Neural progenitor cell (in vitro differentiated cells): Measurements from ENCODE around the gene ATP1A3. TPM values are rescaled to one million over a fixed set of nuclear protein-coding genes. Genes with fewer than 3 reads are reported as not detected.

ENCODE experiments used
- DNase-seq: peaks from one replicate; pipeline ENCODE4 v3.0.0-alpha.2; 2016; ENCODE audit warnings: low spot score
- H2AFZ ChIP-seq: fragments of 200-600 bp; sonication (generic); replicated peaks from 2 replicates; pipeline ENCODE4 v1.6.1; 2016; ENCODE audit warnings: antibody characterized with exemption
- H3F3A ChIP-seq: fragments of 200-600 bp; sonication (generic); 2 replicates; pipeline ENCODE4 v1.6.1; 2016; ENCODE audit warnings: antibody characterized with exemption, low read depth
- H3K27ac ChIP-seq: fragments of 200-600 bp; sonication (generic); 2 replicates; pipeline ENCODE4 v1.5.1; 2016; ENCODE audit warnings: mild to moderate bottlenecking
- H3K27me3 ChIP-seq: fragments of 200-600 bp; sonication (generic); 2 replicates; pipeline ENCODE4 v1.6.1; 2016; ENCODE audit warnings: mild to moderate bottlenecking, moderate library complexity
- H3K36me3 ChIP-seq: fragments of 200-600 bp; sonication (generic); 2 replicates; pipeline ENCODE4 v1.5.1; 2016
- H3K4me1 ChIP-seq: fragments of 200-600 bp; sonication (generic); 2 replicates; pipeline ENCODE4 v1.6.1; 2016; ENCODE audit warnings: mixed run types
- H3K4me2 ChIP-seq: fragments of 200-600 bp; sonication (generic); 2 replicates; pipeline ENCODE4 v1.6.1; 2016
- H3K4me3 ChIP-seq: fragments of 200-600 bp; sonication (generic); 2 replicates; pipeline ENCODE4 v1.5.1; 2016
- H3K79me2 ChIP-seq: fragments of 200-600 bp; sonication (generic); 2 replicates; pipeline ENCODE4 v1.6.1; 2016; ENCODE audit warnings: low read depth
- H3K9ac ChIP-seq: fragments of 200-600 bp; sonication (generic); 2 replicates; pipeline ENCODE4 v1.6.1; 2016
- H3K9me3 ChIP-seq: fragments of 200-600 bp; sonication (generic); 2 replicates; pipeline ENCODE4 v1.5.1; 2016; ENCODE audit warnings: low read depth
- H4K20me1 ChIP-seq: fragments of 200-600 bp; sonication (generic); 2 replicates; pipeline ENCODE4 v1.6.1; 2016; ENCODE audit warnings: low read depth
- H3K27ac Mint-ChIP-seq: 3 replicates; pipeline ENCODE4 v1.8.0; 2021; ENCODE audit warnings: mixed read lengths
- H3K27me3 Mint-ChIP-seq: 2 replicates; pipeline ENCODE4 v1.8.0; 2022; ENCODE audit warnings: low read depth, mild to moderate bottlenecking, inconsistent platforms, moderate library complexity, mixed read lengths; ENCODE audit not compliant: insufficient read depth
- H3K36me3 Mint-ChIP-seq: 3 replicates; pipeline ENCODE4 v1.8.0; 2021; ENCODE audit warnings: mixed read lengths
- H3K4me1 Mint-ChIP-seq: 3 replicates; pipeline ENCODE4 v1.8.0; 2021; ENCODE audit warnings: mixed read lengths
- H3K4me3 Mint-ChIP-seq: 3 replicates; pipeline ENCODE4 v1.8.0; 2021; ENCODE audit warnings: mild to moderate bottlenecking, moderate library complexity, mixed read lengths
- H3K9me3 Mint-ChIP-seq: 3 replicates; pipeline ENCODE4 v1.8.0; 2020; ENCODE audit warnings: mixed read lengths
- EZH2 ChIP-seq: fragments of 200-600 bp; sonication (generic); IDR thresholded peaks from 2 replicates; pipeline ENCODE4 v1.6.1; 2017; ENCODE audit warnings: antibody characterized with exemption, mild to moderate bottlenecking, moderate library complexity
- EZH2phosphoT487 ChIP-seq: fragments of 200-600 bp; sonication (generic); IDR thresholded peaks from 2 replicates; pipeline ENCODE4 v1.6.1; 2017; ENCODE audit warnings: antibody characterized with exemption
- total RNA-seq: library from RNA; depleted of rRNA; stranded (reverse); fragments of >200 nt; gene quantifications from 2 replicates; pipeline ENCODE4 v1.2.3, GENCODE V29; 2015; ENCODE audit warnings: low replicate concordance
- TF ChIP-seq, protein P1 (sequence below): fragments of 200-600 bp; sonication (generic); IDR thresholded peaks from 2 replicates; pipeline ENCODE4 v1.5.1; 2017; ENCODE audit warnings: antibody characterized with exemption, mild to moderate bottlenecking

Gene ATP1A3
- total RNA-seq, 1 donor from 2014 or later = not detected

DNA sequence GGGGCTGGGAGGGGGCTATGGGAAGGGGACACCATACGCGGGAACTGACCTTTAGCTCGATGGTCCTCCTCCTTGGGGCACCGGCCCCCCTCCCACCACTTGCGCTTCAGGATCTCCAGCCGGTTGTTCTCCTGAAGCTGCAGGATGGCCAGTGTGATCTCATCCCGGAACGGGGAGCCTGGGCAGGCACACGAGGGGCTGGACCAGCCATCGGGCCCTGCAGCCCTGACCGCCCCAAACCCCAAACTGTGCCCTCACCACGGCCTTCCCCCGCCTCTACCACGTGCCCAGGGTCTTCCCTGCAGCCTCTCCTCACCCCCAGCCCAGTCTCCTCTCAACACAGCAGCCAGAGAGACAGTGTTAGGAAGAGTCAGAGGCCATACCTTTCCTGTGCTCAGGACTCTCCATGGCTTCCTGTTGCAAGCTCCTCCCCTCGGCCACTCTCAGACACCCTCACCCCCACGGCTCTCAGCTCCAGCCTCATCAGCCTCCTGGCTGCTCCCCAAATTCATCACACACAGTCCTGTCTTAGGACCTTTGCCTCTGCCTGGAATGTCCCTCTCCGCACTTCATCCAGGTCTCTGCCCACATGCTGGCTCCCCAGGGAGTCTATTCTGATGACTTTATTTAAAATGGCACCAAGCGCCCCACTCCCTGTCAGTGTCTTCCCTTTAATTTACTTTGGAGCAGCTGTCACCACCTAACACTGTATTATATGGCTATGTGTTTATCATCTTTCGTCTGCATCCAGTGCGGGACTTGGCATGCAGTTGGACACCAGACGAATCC lies 9.7 kb upstream of the ATP1A3 start:
- peaks cover 15% of the 10 kb centered on the region for H4K20me1 ChIP-seq
- TF ChIP-seq EZH2phosphoT487 = no peak
- no peaks in the 10 kb centered on the region for H3K79me2 ChIP-seq
- no peak overlapping the region for H3K27ac Mint-ChIP-seq
- H3K4me1 Mint-ChIP-seq = peaks cover 4% of the 10 kb centered on the region
- H3K4me3 Mint-ChIP-seq = no peak overlapping the region
- no peak overlapping the region for H3K27ac ChIP-seq
- H3F3A ChIP-seq = peaks cover 12% of the 10 kb centered on the region
- no peaks in the 10 kb centered on the region for H3K36me3 ChIP-seq
- H3K27me3 Mint-ChIP-seq = peaks cover 35% of the 10 kb centered on the region
- H3K4me2 ChIP-seq = no peak overlapping the region
- no peaks in the 10 kb centered on the region for H3K9me3 Mint-ChIP-seq
- H2AFZ ChIP-seq = no peak overlapping the region
- H3K36me3 Mint-ChIP-seq = no peaks in the 10 kb centered on the region
- H3K4me3 ChIP-seq = no peak overlapping the region
- no peaks in the 10 kb centered on the region for H3K9me3 ChIP-seq
- H3K9ac ChIP-seq = no peak overlapping the region
- H3K4me1 ChIP-seq = no peaks in the 10 kb centered on the region
- DNase-seq = no peak
- H3K27me3 ChIP-seq = peaks cover 36% of the 10 kb centered on the region

DNA sequence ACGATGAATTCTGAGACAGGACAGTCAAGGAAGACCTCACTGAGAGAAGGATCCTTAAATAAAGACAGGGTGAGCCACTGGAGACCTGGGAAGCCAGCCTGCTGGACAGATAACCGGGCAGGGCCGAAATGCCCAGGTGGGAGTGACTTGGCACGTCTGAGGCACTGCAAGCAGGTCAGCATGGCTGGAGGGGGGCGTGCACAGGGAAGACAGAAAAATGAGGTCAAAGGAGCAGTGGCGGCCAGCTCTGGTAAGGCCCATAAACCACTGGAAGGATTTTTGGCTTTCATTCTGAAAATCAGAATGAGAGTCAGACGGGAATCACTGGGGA lies 5.8 kb upstream of the ATP1A3 start:
- no peaks in the 10 kb centered on the region for H3K36me3 Mint-ChIP-seq
- Histone ChIP-seq H3K9me3 (no peaks in the 10 kb centered on the region), H3K27ac (no peak overlapping the region), H3K4me1 (peaks cover 4% of the 10 kb centered on the region), H2AFZ (no peak overlapping the region), H3K27me3 (peaks cover 75% of the 10 kb centered on the region), H3K4me3 (no peak overlapping the region), H3F3A (peaks cover 31% of the 10 kb centered on the region), H4K20me1 (peaks cover 53% of the 10 kb centered on the region), H3K36me3 (no peaks in the 10 kb centered on the region), H3K4me2 (no peak overlapping the region), H3K9ac (no peak overlapping the region), H3K79me2 (no peaks in the 10 kb centered on the region)
- peaks cover 32% of the 10 kb centered on the region for H3K4me1 Mint-ChIP-seq
- peaks cover 58% of the 10 kb centered on the region for H3K27me3 Mint-ChIP-seq
- H3K27ac Mint-ChIP-seq = no peak overlapping the region
- peak overlapping the region; percentile 60 for H3K4me3 Mint-ChIP-seq
- TF ChIP-seq EZH2phosphoT487 (no peak), EZH2 (no peak)
- TF ChIP-seq, protein P1, sequence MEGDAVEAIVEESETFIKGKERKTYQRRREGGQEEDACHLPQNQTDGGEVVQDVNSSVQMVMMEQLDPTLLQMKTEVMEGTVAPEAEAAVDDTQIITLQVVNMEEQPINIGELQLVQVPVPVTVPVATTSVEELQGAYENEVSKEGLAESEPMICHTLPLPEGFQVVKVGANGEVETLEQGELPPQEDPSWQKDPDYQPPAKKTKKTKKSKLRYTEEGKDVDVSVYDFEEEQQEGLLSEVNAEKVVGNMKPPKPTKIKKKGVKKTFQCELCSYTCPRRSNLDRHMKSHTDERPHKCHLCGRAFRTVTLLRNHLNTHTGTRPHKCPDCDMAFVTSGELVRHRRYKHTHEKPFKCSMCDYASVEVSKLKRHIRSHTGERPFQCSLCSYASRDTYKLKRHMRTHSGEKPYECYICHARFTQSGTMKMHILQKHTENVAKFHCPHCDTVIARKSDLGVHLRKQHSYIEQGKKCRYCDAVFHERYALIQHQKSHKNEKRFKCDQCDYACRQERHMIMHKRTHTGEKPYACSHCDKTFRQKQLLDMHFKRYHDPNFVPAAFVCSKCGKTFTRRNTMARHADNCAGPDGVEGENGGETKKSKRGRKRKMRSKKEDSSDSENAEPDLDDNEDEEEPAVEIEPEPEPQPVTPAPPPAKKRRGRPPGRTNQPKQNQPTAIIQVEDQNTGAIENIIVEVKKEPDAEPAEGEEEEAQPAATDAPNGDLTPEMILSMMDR = no peak
- DNase-seq = no peak
- peaks cover 2% of the 10 kb centered on the region for H3K9me3 Mint-ChIP-seq

DNA sequence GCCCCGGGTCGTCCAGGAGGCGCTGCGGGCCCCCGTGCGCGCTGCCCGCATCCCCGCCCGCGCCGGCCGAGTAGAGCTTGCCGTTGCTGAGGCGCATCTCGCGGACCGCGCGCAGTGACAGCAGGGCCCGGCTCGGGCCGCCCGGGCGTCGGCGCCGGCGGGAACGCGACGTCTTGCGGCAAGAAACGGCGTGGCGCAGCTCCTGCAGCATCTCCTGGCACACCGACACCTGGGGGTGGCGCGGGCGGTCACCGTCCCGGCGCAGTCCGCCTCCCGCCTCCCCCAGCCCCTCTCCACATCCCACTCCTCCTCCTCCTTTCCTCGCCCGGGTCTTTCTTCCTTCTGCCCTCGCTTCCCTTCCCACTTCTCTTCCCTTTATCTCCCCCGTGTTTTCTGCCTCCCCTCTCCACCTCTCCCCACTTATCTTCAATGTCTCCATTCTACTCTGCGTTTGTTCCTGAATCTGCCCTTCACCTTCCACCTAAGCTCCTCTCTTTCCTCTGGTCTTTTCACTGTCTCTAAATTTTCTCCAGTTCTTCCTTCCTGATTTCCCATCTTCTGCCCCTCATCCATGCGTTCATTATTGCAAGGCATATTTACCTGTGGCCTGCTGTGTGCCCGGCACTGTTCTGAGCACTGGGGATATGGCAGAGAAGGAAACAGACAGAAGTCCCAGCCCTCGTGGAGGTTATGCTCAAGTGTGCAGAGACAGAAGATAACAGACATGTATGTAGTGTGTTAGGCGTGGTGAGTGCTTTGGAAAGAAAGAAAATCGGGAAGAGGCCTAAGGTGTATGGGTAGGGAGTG lies 5.2 kb upstream of the ATP1A3 start:
- H3K36me3 ChIP-seq = no peaks in the 10 kb centered on the region
- peaks cover 80% of the 10 kb centered on the region for H3K27me3 ChIP-seq
- Mint-ChIP-seq H3K27ac (no peak overlapping the region), H3K36me3 (no peaks in the 10 kb centered on the region), H3K27me3 (peaks cover 61% of the 10 kb centered on the region), H3K4me1 (peaks cover 36% of the 10 kb centered on the region), H3K9me3 (peaks cover 2% of the 10 kb centered on the region), H3K4me3 (peak overlapping the region; percentile 60)
- peaks cover 59% of the 10 kb centered on the region for H4K20me1 ChIP-seq
- H3K4me1 ChIP-seq = peaks cover 4% of the 10 kb centered on the region
- no peaks in the 10 kb centered on the region for H3K79me2 ChIP-seq
- H3K9me3 ChIP-seq = no peaks in the 10 kb centered on the region
- peak overlapping the region; percentile 28 for H3K4me3 ChIP-seq
- peak; percentile 76 for DNase-seq
- TF ChIP-seq EZH2 (peak; percentile 78), EZH2phosphoT487 (peak; percentile 37)
- TF ChIP-seq, protein P1 = no peak
- H3K4me2 ChIP-seq = peak overlapping the region; percentile 74
- no peak overlapping the region for H2AFZ ChIP-seq
- peaks cover 31% of the 10 kb centered on the region for H3F3A ChIP-seq
- H3K9ac ChIP-seq = no peak overlapping the region
- no peak overlapping the region for H3K27ac ChIP-seq
